ENCODE data around the gene OSBP2.

OSBP2 gene

DNA sequence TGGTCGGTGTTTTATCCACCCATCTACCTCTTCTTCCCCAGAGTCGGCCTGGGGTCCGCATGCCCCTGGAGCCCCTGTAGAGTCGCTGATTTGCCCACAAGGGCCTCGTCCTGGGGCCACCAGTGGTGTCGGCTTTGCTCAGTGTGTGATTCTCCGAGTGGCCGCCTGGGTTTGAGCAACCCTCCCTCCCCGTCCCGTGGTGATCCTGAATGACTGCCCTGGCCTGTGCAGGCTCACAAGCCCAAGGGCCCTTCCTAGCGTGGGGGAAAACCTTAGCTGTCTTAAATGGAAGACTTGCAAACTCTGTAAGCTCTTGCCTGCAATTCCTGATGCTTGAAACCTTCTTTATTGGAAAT lies 128.3 kb downstream of the OSBP2 start:
- no peaks in the 10 kb centered on the region for H3K36me3 ChIP-seq (replicated peaks; ENCODE audit: low read depth, low read length)
- H3K27me3 ChIP-seq (ENCODE audit: low read depth, low read length), result no peaks in the 10 kb centered on the region
- no peaks in the 10 kb centered on the region for H4K20me1 ChIP-seq (ENCODE audit: insufficient read depth, low read length)
- no peak overlapping the region for H3K4me2 ChIP-seq (ENCODE audit: low read length)
- peaks cover 34% of the 10 kb centered on the region for H3K4me1 ChIP-seq (ENCODE audit: low read length)
- H3K27ac ChIP-seq (ENCODE audit: low read length), result no peak overlapping the region
- no peak overlapping the region for H3K4me3 ChIP-seq (ENCODE audit: low read length)
- H2AFZ ChIP-seq (ENCODE audit: low read depth, low read length), result no peak overlapping the region
- TF ChIP-seq EZH2phosphoT487 (IDR thresholded peaks at IDR 0.05; ENCODE audit: low read depth), result no peak
- no peak for TF ChIP-seq CTCF (IDR thresholded peaks at IDR 0.05; ENCODE audit: low read depth, low read length)
- H3K9me3 ChIP-seq (ENCODE audit: insufficient read depth, low read length), result no peaks in the 10 kb centered on the region
- H3K9ac ChIP-seq (ENCODE audit: low read length), result no peak overlapping the region
- H3K79me2 ChIP-seq (ENCODE audit: low read length), result no peaks in the 10 kb centered on the region

- no peaks in the 10 kb centered on the region for H3K27me3 ChIP-seq (ENCODE audit: low read depth, low read length)
- H2AFZ ChIP-seq (ENCODE audit: low read depth, low read length), result no peak overlapping the region
- H3K79me2 ChIP-seq (ENCODE audit: low read length), result no peaks in the 10 kb centered on the region
- H3K4me1 ChIP-seq (ENCODE audit: low read length), result peaks cover 45% of the 10 kb centered on the region
- H3K9ac ChIP-seq (ENCODE audit: low read length), result no peak overlapping the region
- H4K20me1 ChIP-seq (ENCODE audit: insufficient read depth, low read length), result no peaks in the 10 kb centered on the region
- no peak overlapping the region for H3K27ac ChIP-seq (ENCODE audit: low read length)
- no peak for TF ChIP-seq EZH2phosphoT487 (IDR thresholded peaks at IDR 0.05; ENCODE audit: low read depth)
- H3K36me3 ChIP-seq (replicated peaks; ENCODE audit: low read depth, low read length), result no peaks in the 10 kb centered on the region
- no peak overlapping the region for H3K4me2 ChIP-seq (ENCODE audit: low read length)
- H3K9me3 ChIP-seq (ENCODE audit: insufficient read depth, low read length), result no peaks in the 10 kb centered on the region
- no peak overlapping the region for H3K4me3 ChIP-seq (ENCODE audit: low read length)
Observed at GRCh38 chr22:30824096-30824495, 129.4 kb downstream of the OSBP2 start.

- Histone ChIP-seq H3K9ac (ENCODE audit: low read length) (no peak overlapping the region), H3K4me2 (ENCODE audit: low read length) (no peak overlapping the region), H3K4me1 (ENCODE audit: low read length) (peaks cover 51% of the 10 kb centered on the region), H3K27ac (ENCODE audit: low read length) (no peak overlapping the region), H3K4me3 (ENCODE audit: low read length) (no peak overlapping the region), H3K9me3 (ENCODE audit: insufficient read depth, low read length) (no peaks in the 10 kb centered on the region), H3K27me3 (ENCODE audit: low read depth, low read length) (no peaks in the 10 kb centered on the region), H3K36me3 (replicated peaks; ENCODE audit: low read depth, low read length) (no peaks in the 10 kb centered on the region), H2AFZ (ENCODE audit: low read depth, low read length) (no peak overlapping the region), H3K79me2 (ENCODE audit: low read length) (no peaks in the 10 kb centered on the region), H4K20me1 (ENCODE audit: insufficient read depth, low read length) (no peaks in the 10 kb centered on the region)
- TF ChIP-seq EZH2phosphoT487 (IDR thresholded peaks at IDR 0.05; ENCODE audit: low read depth), result no peak
- TF ChIP-seq CTCF (IDR thresholded peaks at IDR 0.05; ENCODE audit: low read depth, low read length), result no peak
Observed at GRCh38 chr22:30824711-30825110, 130.0 kb downstream of the OSBP2 start.

DNA sequence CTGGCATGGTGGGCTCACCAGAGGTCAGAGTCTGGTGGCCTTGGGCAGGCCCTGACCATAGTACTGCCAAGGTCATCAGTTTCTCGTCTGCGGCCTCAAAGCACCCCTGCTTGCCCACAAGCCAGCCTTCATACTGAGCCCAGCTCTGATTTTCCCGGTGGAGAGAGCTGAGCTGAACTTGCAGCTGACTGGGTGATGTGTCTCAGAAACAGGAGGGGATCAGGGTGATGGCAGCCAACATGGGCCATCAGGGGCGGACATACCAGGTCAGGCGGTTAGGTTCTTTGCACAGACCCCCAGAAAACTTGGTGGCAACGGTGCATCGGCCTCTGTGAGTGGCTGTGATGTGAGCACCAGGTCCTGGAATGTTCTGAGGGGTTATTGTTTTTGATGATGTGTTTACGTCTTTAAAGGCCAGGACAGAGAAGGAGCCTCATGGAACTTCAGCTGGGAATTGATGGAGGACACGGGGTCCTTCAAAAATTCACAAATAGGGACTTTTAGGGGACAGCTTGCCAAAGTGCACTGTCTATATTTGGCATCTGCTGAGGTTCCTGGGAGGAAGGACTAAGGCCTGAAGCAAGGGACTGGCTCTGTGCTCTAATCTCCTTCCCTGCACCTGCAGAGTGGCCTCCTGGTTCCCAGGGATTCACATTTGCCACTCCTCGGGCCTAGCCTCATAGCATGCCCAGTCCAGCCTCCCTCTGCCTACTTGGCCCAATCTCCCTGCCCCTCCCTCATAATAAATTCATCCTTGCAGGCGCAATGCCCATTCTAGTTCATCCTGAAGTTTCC lies 131.2 kb downstream of the OSBP2 start:
- no peaks in the 10 kb centered on the region for H3K27me3 ChIP-seq (ENCODE audit: low read depth, low read length)
- H3K27ac ChIP-seq (ENCODE audit: low read length), result peak overlapping the region; percentile 74
- H3K4me2 ChIP-seq (ENCODE audit: low read length), result peak overlapping the region; percentile 68
- TF ChIP-seq EZH2phosphoT487 (IDR thresholded peaks at IDR 0.05; ENCODE audit: low read depth), result no peak
- no peak for TF ChIP-seq CTCF (IDR thresholded peaks at IDR 0.05; ENCODE audit: low read depth, low read length)
- no peaks in the 10 kb centered on the region for H3K9me3 ChIP-seq (ENCODE audit: insufficient read depth, low read length)
- peaks cover 50% of the 10 kb centered on the region for H3K4me1 ChIP-seq (ENCODE audit: low read length)
- H4K20me1 ChIP-seq (ENCODE audit: insufficient read depth, low read length), result no peaks in the 10 kb centered on the region
- H3K36me3 ChIP-seq (replicated peaks; ENCODE audit: low read depth, low read length), result no peaks in the 10 kb centered on the region
- peak overlapping the region; percentile 39; the same call in 1 of the 2 replicates for H3K4me3 ChIP-seq (ENCODE audit: low read length)
- H3K79me2 ChIP-seq (ENCODE audit: low read length), result no peaks in the 10 kb centered on the region
- peak overlapping the region; percentile 18; the same call in 1 of the 2 replicates for H2AFZ ChIP-seq (ENCODE audit: low read depth, low read length)
- H3K9ac ChIP-seq (ENCODE audit: low read length), result peak overlapping the region; percentile 45; the same call in 1 of the 2 replicates

All from OCI-LY3 (cell line).